Astrocyte (in vitro differentiated cells and primary cell): ENCODE results near the gene PRRT3.

Source experiments
- EZH2 ChIP-seq: IDR thresholded peaks from 2 replicates; pipeline ENCODE4 v1.6.1; 2012; ENCODE audit warnings: mild to moderate bottlenecking, low read length, inconsistent platforms; ENCODE audit not compliant: insufficient read depth
- TF ChIP-seq, protein P1 (sequence below): IDR thresholded peaks from 2 replicates; pipeline ENCODE4 v1.5.1; 2011; ENCODE audit warnings: low read depth, mild to moderate bottlenecking, inconsistent platforms, low read length, moderate library complexity; ENCODE audit not compliant: insufficient read depth

DNA sequence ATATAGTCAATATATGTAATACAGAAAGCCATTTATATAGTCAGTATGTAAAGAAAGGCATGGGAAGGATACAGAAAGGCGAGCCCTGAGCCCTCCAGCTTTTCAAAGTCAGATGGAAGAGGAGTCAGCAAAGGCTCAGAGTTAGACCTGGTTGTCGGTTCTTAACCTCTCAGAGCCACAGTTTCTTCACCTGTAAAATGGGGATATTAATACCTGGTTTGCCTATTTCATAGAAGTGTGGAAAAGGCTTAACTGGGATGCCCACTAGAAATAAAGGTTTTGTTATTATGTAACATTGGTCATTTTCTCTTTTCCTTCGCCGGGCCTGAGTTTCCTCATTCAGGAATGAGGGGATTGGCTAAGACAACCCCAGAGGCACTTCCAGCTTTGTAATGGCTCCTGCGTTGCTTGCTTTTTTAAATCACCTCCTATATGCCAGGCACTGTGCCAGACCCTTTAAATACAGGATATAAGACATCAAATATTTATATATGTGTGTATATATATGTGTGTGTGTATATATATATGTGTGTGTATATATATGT is 16.2 kb downstream of the PRRT3 start:
- TF ChIP-seq, protein P1, sequence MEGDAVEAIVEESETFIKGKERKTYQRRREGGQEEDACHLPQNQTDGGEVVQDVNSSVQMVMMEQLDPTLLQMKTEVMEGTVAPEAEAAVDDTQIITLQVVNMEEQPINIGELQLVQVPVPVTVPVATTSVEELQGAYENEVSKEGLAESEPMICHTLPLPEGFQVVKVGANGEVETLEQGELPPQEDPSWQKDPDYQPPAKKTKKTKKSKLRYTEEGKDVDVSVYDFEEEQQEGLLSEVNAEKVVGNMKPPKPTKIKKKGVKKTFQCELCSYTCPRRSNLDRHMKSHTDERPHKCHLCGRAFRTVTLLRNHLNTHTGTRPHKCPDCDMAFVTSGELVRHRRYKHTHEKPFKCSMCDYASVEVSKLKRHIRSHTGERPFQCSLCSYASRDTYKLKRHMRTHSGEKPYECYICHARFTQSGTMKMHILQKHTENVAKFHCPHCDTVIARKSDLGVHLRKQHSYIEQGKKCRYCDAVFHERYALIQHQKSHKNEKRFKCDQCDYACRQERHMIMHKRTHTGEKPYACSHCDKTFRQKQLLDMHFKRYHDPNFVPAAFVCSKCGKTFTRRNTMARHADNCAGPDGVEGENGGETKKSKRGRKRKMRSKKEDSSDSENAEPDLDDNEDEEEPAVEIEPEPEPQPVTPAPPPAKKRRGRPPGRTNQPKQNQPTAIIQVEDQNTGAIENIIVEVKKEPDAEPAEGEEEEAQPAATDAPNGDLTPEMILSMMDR: no peak
- TF ChIP-seq EZH2: no peak
